ENCODE data around the gene ANKRD34A.

Gene ANKRD34A

DNA sequence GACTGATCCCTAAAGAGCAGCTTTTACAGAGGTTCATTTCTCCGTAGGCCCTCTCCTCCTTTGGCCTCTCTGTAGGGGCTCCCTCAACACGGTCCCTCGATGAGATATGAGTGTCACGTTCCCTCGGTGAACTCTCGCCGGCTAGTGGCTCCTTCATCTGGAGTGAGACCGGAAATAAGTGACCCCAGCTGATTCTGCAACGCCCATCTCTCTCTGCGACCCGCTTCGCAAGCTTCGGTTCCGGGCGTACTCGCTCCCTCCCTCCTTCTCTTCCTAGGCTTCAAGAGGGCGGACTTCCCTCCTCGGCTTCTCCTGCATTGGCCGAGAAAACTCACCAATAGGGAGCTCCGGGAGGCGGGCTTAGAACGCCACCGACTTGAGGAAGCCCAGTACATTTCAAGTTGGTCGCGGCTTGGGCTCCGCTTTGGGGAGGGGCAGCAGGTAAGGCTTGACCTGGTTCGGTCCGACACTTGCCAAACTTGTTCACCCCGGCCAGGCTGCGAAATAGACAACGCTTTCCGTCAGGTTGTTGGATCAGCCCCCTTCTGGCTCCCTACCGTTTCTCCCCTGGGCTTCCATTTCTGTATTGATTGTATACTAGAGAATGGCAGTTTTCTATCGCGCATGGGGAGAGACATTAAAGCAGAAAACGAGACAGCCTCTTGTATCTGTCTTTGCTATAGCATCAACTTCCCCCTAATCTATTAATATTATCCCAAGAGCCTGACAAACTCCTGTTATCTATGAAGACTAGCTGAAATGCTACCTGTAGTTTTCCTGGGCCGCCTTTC is at the start of gene ANKRD34A, which contains the start of gene POLR3GL:
TSS of gene ANKRD34A (minus strand) at position 248 of the 791 bp plus-strand sequence. CDS start 2,816 bp downstream, outside the sequence.
TSS of gene POLR3GL (plus strand) at position 363 of the 791 bp plus-strand sequence. CDS start 10,176 bp downstream, outside the sequence.
- peak; percentile 94 for DNase-seq

DNA sequence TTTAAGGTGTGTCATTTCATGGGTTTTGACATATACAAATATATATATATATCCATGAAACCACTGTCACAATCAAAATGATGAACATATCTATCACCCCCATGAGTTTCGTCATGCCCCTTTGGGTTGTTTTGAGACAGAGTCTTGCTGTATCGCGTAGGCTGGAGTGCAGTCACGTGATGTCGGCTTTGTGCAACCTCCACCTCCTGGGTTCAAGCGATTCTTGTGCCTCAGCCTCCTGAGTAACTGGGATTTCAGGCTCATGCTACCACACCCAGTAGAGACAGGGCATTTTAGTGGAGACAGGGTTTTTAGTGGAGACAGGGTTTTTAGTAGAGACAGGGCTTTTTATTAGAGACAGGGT is 49.2 kb upstream of the ANKRD34A start:
- no peak for DNase-seq

DNA sequence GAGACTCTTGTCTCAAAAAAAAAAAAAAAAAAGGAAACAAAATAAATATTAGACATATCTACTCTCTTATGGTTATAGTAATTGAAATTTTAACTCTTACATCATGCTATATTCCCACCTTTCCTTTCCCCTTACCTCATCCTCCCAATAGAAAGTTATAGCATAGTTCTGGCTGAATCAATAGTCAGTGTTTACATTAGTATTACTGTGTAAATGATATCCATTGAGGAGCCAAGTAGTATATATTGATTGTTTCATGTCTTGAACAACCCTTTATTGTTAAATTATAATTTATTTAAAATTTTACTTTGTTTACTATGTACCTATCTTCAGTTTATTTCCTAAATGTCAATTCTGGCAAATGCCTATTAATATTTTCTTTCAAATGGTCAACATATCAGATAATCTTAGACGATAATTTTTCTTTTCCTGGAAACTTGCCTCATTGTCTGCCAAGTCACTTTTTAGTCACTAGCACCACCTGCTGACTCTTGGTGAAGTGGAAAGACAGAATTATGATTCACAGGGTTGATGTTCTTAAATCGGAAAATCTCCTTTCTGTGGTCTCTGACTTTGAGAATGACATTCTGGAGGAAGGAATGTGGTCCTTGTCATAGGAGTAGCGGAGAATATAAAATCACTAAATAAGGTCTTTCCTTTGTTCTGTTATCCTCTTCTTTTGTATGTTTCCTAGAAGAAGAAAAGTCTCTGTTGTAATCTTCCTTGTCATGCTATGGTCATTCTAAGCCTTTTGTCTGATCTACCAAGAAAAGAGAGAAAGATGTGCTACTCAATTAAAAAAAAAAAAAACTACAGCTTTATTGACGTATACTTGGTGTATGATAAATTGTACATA is 48.6 kb upstream of the ANKRD34A start:
- peak; percentile 64 for DNase-seq

DNA sequence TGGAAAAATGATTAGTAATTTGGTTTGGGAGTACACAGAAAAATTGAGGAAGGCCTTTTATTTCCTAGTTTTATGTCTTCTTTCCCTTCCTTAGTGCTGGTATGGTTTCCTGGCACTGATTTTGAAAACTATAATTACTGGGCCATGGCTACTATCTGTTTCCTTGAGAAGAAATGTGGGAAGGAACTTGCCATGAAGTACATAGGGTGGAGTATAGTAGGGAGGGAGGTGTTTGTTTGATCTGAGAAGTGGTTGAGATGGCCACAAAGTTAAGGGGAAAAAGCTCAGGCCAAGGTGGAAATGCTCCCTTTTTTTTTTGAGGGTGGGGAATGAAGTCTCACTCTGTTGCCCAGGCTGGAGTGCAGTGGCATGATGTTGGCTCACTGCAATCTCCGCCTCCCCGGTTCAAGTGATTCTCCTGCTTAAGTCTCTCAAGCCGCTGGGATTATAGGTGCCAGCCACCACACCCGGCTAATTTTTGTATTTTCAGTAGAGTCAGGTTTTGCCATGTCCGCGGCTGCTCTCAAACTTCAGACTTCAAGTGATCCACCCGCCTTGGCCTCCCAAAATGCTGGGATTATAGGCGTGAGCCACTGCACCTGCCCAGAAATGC is 45.9 kb upstream of the ANKRD34A start:
- no peak for DNase-seq

GRCh38 chr1:146007489-146008133 is 43.2 kb upstream of the ANKRD34A start:
- DNase-seq = no peak

- DNase-seq = no peak
Measured at GRCh38 chr1:146001709-146002108, 37.3 kb upstream of the ANKRD34A start.

GRCh38 chr1:145999321-146000024 is 35.1 kb upstream of the ANKRD34A start:
- peak; percentile 81 for DNase-seq

- DNase-seq = peak; percentile 35
Measured at GRCh38 chr1:145997718-145998023, 33.3 kb upstream of the ANKRD34A start.

GRCh38 chr1:145997016-145997717 is 32.8 kb upstream of the ANKRD34A start:
- no peak for DNase-seq

- DNase-seq = peak; percentile 99
Measured at GRCh38 chr1:145996433-145997015, 32.1 kb upstream of the ANKRD34A start, which contains the start of gene TXNIP. Gene TXNIP (minus strand): TSS chr1:145996579. CDS start chr1:145996266, 313 bp downstream.

- no peak for DNase-seq
Measured at GRCh38 chr1:145995964-145996432, 31.6 kb upstream of the ANKRD34A start.

DNA sequence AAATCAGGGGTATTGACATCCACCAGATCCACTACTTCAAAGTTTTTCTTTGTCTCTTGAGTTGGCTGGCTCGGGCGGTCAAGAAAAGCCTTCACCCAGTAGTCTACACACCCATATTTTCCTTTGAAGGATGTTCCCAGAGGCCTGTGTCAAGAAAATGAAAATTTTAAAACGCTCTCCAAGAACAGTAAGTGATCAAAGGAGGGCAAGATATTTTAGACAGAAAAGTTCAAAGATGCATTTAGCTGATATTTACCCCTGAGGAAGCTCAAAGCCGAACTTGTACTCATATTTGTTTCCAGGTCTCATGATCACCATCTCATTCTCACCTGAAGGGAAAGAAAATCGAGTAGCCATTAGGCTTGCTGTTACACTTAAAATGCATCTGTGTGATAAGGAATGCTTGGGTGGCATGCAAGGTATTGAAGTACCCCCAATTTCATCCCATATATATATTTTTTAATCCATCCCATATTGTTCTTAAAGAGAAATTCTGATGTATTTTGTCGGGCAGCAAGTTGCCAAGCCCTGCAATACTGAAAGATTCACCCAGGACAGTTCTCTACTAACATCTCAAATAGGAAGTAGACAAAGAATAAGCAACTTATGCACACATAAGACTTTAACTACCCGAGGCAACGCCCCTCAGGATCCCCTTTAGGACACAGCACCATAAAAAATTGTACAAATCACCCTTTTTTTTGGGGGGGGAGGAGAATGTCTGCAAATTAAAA is 30.9 kb upstream of the ANKRD34A start:
- DNase-seq = no peak

GRCh38 chr1:145994391-145995120 is 30.2 kb upstream of the ANKRD34A start:
- no peak for DNase-seq

- no peak for DNase-seq
Measured at GRCh38 chr1:145993618-145994390, 29.4 kb upstream of the ANKRD34A start.

GRCh38 chr1:145992958-145993617 is 28.7 kb upstream of the ANKRD34A start:
- no peak for DNase-seq

- no peak for DNase-seq
Measured at GRCh38 chr1:145992502-145992936, 28.1 kb upstream of the ANKRD34A start.

- no peak for DNase-seq
Measured at GRCh38 chr1:145991735-145992412, 27.5 kb upstream of the ANKRD34A start.
